Heart right ventricle (tissue), 16 donors: Measurements from ENCODE around the gene ZBTB1. TPM values are rescaled to one million over a fixed set of nuclear protein-coding genes. Genes with fewer than 3 reads are reported as not detected.
A peak's percentile ranks its signal among the peaks of the same experiment; 100 is the strongest.

Experiments
- ATAC-seq, 8 donors: fragments of 200-7000 bp; cut with Tn5 transposase; one replicate each; pipeline ENCODE4 v1.9.1; 2020; ENCODE audit warnings: mild to moderate bottlenecking in 8 of 8, moderate library complexity in 8 of 8, moderate number of reproducible peaks in 1 of 8
- DNase-seq, 2 donors: peaks; one replicate each; pipeline ENCODE4 v3.0.0-alpha.2; 2020
- H3K27ac ChIP-seq, 10 donors: fragments of 200-600 bp; sonication (generic) in 2 of 10; one replicate each; pipeline versions ENCODE4 v1.5.0 to v1.8.0; 2020 to 2022; ENCODE audit warnings: mild to moderate bottlenecking in 3 of 10
- H3K27me3 ChIP-seq, 7 donors: fragments of 200-600 bp; one replicate each; pipeline ENCODE4 v1.8.0; 2021 to 2022; ENCODE audit warnings: mild to moderate bottlenecking in 2 of 7
- H3K36me3 ChIP-seq, 9 donors: fragments of 200-600 bp; sonication (generic) in 1 of 9; one replicate each; pipeline versions ENCODE4 v1.5.0 to v1.8.0; 2020 to 2022; ENCODE audit warnings: mild to moderate bottlenecking in 2 of 9
- H3K4me1 ChIP-seq, 9 donors: fragments of 200-600 bp; sonication (generic) in 1 of 9; one replicate each; pipeline versions ENCODE4 v1.5.0 to v1.8.0; 2020 to 2022; ENCODE audit warnings: mild to moderate bottlenecking in 4 of 9
- H3K4me3 ChIP-seq, 10 donors: fragments of 200-600 bp; sonication (generic) in 2 of 10; one replicate each; pipeline versions ENCODE4 v1.5.0 to v1.8.0; 2020 to 2022; ENCODE audit warnings: mild to moderate bottlenecking in 7 of 10, moderate library complexity in 2 of 10
- H3K9me3 ChIP-seq, 11 donors: fragments of 200-600 bp in 10 of 11; sonication (generic) in 2 of 11; one replicate each; pipeline versions ENCODE4 v1.5.0 to v1.8.0; 2013 to 2022; ENCODE audit warnings: mild to moderate bottlenecking in 2 of 11, control low read depth in 1 of 11, moderate library complexity in 1 of 11
- whole genome bisulfite sequencing, 2 donors: extraction: QIAGEN DNeasy Blood & Tissue Kit; methylation state at CpG; one replicate each; pipeline ENCODE4 v1.1.7; 2013; ENCODE audit warnings: inconsistent platforms in 1 of 2; 5-methylcytosine and 5-hydroxymethylcytosine counted together
- intact Hi-C, 10 donors: fragments of 100-400 bp; cut with DNase I; formaldehyde crosslinking; loops; one replicate each; pipeline versions ENCODE4 v1.11.1 to v1.14.2; 2022
- polyA plus RNA-seq, 2 donors: library from polyadenylated mRNA; stranded (reverse); fragments of 200-250 nt; gene quantifications; one replicate each; pipeline ENCODE4 v1.2.3, GENCODE V29; 2013
- total RNA-seq, 10 donors: library from RNA; stranded (reverse); fragmentation: NEBNext Ultra II Directional in 3 of 10; extraction: Animal tissue kit (Norgen Biotek cat#: 25700) in 3 of 10; gene quantifications; one replicate each; pipeline versions ENCODE4 v1.2.1 to v1.2.4, GENCODE V29; 2021 to 2023
- TF ChIP-seq, protein P1 (sequence below), 9 donors: fragments of 200-600 bp; sonication (generic) in 2 of 9; IDR thresholded peaks; one replicate each; pipeline versions ENCODE4 v1.5.0 to v1.8.0; 2021 to 2022; ENCODE audit warnings: antibody characterized with exemption in 9 of 9, mild to moderate bottlenecking in 5 of 9, moderate library complexity in 1 of 9
- donor health status: Arrhythmogenic right ventricular cardiomyopathy.
- donor health status: ischemic (EF 13 %, LVEDD 7.1; RV severe dilation, severe dysfunction).
- donor health status: healthy with polysubstance abuse.
- donor health status: DM: no; HTN: yes; CAD: no.
- donor health status: DM: no; HTN: no; CAD: no.
- donor health status: ischemic (EF 25% LVEDD 6.9; RV normal size, moderate dysfunction).
- donor health status: ischemic (EF 25% LVEDD 5.7; RV mildly dilated, moderate dysfunction).
- donor health status: healthy.
- donor health status: DM: yes; HTN: yes; CAD: no.
- donor health status: Ischemic cardiomyopathy.
- donor health status: ischemic (EF 35%, LVEDD 5.7; RV mildly dilated, moderate dysfunction).
- donor health status: nonischemic (EF 11% LVEDD 7.7; RV severe dilation, severe dysfunction).
- donor health status: DM: yes; HTN: yes; CAD: no.
- donor health status: PGD.
- donor health status: ischemic (EF 29% LVEDD 5.4; RV normal size, mild dysfunction).
- donor health status: nonischemic (EF 23%, LVEDD 6.1; RV moderate dilation, normal function).

ZBTB1 gene
- total and polyA plus RNA-seq, 12 donors, result 5.6 to 26.4 (median 20.6) TPM

DNA sequence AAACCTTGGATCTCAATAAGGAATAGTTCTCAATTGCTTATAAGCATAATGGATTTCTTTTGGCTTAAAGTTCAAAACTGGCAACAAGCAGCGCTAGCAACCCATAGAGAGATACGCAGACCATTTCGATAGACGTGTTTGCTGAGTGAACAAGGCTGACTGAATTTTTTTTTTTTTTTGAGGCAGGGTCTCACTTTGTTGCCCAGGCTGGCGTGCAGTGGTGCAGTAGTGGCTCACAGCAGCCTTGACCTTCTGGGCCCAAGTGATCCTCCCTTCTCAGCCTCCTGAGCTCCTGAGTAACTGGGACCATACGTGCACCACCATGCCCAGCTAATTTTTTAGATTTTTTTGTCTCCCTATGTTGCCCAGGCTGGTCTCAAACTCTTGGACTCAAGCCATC, 40.7 kb upstream of the ZBTB1 start:
- Histone ChIP-seq H3K27ac (no peak overlapping the region), H3K4me3 (no peak overlapping the region), H3K27me3 (peaks cover 0 to 19% (median 0%) of the 10 kb centered on the region in 7 donors), H3K9me3 (no peaks in the 10 kb centered on the region), H3K36me3 (peaks cover 0 to 17% (median 0%) of the 10 kb centered on the region in 9 donors), H3K4me1 (peaks cover 0 to 31% (median 7%) of the 10 kb centered on the region in 9 donors)
- ATAC-seq, result no peak
- TF ChIP-seq, protein P1, sequence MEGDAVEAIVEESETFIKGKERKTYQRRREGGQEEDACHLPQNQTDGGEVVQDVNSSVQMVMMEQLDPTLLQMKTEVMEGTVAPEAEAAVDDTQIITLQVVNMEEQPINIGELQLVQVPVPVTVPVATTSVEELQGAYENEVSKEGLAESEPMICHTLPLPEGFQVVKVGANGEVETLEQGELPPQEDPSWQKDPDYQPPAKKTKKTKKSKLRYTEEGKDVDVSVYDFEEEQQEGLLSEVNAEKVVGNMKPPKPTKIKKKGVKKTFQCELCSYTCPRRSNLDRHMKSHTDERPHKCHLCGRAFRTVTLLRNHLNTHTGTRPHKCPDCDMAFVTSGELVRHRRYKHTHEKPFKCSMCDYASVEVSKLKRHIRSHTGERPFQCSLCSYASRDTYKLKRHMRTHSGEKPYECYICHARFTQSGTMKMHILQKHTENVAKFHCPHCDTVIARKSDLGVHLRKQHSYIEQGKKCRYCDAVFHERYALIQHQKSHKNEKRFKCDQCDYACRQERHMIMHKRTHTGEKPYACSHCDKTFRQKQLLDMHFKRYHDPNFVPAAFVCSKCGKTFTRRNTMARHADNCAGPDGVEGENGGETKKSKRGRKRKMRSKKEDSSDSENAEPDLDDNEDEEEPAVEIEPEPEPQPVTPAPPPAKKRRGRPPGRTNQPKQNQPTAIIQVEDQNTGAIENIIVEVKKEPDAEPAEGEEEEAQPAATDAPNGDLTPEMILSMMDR (IDR thresholded peaks at IDR 0.05), result no peak
- intact Hi-C loops, result no loop called here
- WGBS, 2 donors, result 95 to 96% methylated on average over 6 of the region's 6 CpGs
- no peak for DNase-seq

DNA sequence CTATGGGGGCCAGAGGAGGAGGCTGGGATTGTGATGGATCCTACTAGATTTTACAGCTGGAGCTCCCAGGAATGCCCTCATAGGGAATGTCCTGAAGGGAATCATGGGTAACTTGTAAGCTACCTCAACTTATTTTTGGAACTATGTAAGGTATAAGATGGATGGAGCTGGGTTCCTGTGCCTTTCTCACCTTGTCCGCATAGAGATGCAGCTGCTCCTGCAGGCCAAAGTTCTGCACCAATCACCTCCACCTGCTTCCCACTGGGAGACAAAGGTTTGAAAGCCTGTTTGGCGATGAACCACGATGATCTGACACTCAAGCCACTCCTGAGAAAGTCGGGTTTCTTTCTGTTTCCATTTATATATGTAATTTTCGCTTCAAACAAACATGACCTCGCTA, 39.9 kb upstream of the ZBTB1 start:
- H3K9me3 ChIP-seq, result no peaks in the 10 kb centered on the region
- DNase-seq (no peak), ATAC-seq (no peak)
- 23 to 27% methylated on average over 6 of the region's 6 CpGs for WGBS, 2 donors
- peaks cover 0 to 26% (median 7%) of the 10 kb centered on the region in 9 donors for H3K4me1 ChIP-seq
- peaks cover 0 to 14% (median 0%) of the 10 kb centered on the region in 9 donors for H3K36me3 ChIP-seq
- H3K27me3 ChIP-seq, result peaks cover 0 to 19% (median 0%) of the 10 kb centered on the region in 7 donors
- TF ChIP-seq, protein P1 (IDR thresholded peaks at IDR 0.05), result no peak
- intact Hi-C loops, result no loop called here
- H3K4me3 ChIP-seq, result peak overlapping the region in 9 of 10 donors; percentile 63 to 82 (median 78)
- H3K27ac ChIP-seq, result no peak overlapping the region

DNA sequence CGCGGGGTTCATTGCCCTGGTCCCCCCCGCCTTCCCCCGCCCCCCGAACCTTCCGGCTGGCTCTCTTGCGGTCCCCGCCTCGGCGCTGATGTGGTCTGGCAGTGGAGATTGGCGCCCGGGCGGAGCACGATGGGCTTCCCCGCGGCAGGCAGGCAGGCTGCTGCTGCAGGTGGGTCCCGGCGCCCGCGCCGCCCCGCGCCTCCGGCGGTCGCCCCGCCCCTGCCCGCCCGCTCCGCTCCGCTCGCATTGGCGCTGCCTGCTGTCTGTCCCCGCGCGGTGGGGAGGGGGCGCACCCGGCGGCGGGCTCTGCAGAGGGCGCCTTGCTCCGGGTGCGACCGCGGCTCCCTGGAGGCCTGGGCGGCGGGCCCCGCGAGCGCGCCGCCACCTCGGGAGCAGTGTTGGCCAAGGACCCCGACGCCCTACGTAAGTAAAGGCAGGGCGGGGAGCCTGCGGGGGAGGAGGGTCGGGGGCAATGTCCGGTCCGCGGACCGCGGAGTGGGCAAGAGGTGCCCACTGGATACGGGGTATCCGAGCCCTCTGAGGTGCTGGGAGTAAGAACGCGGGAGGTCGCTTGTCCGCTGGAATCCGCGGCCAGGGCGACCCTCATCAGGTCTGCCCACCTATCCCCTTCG, 39.3 kb upstream of the ZBTB1 start, which contains the start of gene AKAP5:
AKAP5 (plus strand) TSS at position 309 of the 632 bp plus-strand sequence. CDS start 2,896 bp downstream, outside the sequence.
- Histone ChIP-seq H3K9me3 (no peaks in the 10 kb centered on the region), H3K27ac (peak within 1 kb of the TSS in 6 of 10 donors; percentile 3 to 58 (median 26)), H3K4me1 (peaks cover 0 to 26% (median 7%) of the 10 kb centered on the region in 9 donors), H3K4me3 (peak within 1 kb of the TSS; percentile 54 to 82 (median 77)), H3K36me3 (peaks cover 0 to 7% (median 0%) of the 10 kb centered on the region in 9 donors), H3K27me3 (peaks cover 0 to 19% (median 0%) of the 10 kb centered on the region in 7 donors)
- TF ChIP-seq, protein P1 (IDR thresholded peaks at IDR 0.05), result peak in 2 of 9 donors; percentile 2 to 12
- DNase-seq (peak; percentile 29 to 59), ATAC-seq (peak; percentile 80 to 91 (median 90))
- 0% methylated on average over 71 to 74 of the region's 74 CpGs for WGBS, 2 donors
- intact Hi-C loops, result no loop called here

DNA sequence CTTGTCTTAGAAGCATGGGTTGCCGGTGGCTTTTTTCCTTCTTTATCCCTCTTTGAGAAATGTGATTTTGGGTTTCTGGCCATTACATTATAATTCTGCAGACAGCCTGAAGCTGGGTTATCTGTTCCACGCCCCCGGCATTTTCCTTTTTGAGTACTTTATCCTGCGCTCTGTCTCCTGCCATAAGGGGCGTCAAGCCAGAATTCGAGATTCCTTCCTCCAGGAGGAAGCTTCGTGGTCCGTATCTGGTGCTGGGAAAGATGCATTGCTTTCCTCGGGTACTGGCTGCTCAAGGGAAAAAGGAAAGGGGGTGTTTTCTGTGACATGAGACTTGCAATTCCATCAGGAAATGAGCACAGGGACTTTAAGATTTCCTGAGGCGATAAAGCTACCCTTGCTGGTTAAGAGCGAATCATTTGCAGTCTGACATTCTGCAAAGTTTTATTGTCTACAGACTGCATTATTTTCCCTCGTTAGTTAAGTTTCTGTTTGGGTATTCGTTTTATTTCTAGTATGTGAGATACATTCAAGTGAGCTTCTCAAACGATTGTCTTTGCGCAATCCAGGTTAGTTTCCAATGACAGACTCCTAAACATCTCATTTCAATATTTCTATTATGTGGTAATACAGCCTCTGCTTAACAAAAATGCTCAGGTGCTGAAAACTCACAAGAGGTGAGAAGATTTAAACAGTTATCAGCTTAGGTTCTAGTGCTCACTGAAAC, 38.6 kb upstream of the ZBTB1 start:
- intact Hi-C loops, result no loop called here

More for the DNA sequence above, 38.6 kb upstream of the ZBTB1 start:
- WGBS, 2 donors, result 10 to 12% methylated on average over 15 of the region's 15 CpGs
- peak overlapping the region; percentile 54 to 82 (median 77) for H3K4me3 ChIP-seq
- peaks cover 0 to 19% (median 0%) of the 10 kb centered on the region in 7 donors for H3K27me3 ChIP-seq
- H3K4me1 ChIP-seq, result peaks cover 0 to 26% (median 7%) of the 10 kb centered on the region in 9 donors
- peak in 1 of 2 donors; percentile 25 for DNase-seq
- peak; percentile 50 to 73 (median 56) for ATAC-seq
- H3K27ac ChIP-seq, result peak overlapping the region in 5 of 10 donors; percentile 3 to 58 (median 31)
- TF ChIP-seq, protein P1 (IDR thresholded peaks at IDR 0.05), result peak in 1 of 9 donors; percentile 12
- H3K36me3 ChIP-seq, result peaks cover 0 to 5% (median 0%) of the 10 kb centered on the region in 9 donors
- H3K9me3 ChIP-seq, result no peaks in the 10 kb centered on the region
